Measurements from ENCODE around the gene SLC8A2. TPM values are rescaled to one million over a fixed set of nuclear protein-coding genes. Genes with fewer than 3 reads are reported as not detected.
"Not testable (repeated sequence)": the region's sequence is repeated elsewhere in the genome, so short reads cannot be mapped to it uniquely, and the experiment has no call there.

SLC8A2 gene
- total RNA-seq, 2 experiments from 2014 or later: not detected

DNA sequence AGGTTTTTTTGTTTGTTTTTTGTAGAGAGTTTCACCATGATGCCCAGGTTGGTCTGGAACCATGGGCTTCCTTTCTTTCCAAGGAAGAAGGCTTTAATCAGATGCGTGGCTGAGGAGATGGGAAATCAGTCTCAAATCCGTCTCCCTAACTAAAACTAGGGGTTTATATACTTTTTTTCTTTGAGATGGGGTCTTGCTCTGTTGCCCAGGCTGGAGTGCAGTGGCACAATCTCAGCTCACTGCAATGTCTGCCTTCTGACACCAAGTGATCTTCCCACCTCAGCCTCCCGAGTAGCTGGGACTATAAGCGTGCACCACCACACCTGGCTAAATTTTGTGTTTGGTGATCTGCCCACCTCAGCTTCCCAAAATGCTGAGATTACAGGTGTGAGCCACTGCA lies 87.2 kb downstream of the SLC8A2 start:
- Mint-ChIP-seq H3K4me1 (peaks cover 21% of the 10 kb centered on the region), H3K36me3 (ENCODE audit: low read depth) (peaks cover 13% of the 10 kb centered on the region)
- H3K4me3 Mint-ChIP-seq, H3K27ac Mint-ChIP-seq, CTCF ChIA-PET, H3K27me3 Mint-ChIP-seq, H3K9me3 Mint-ChIP-seq, DNase-seq: not testable (repeated sequence)
- POLR2A ChIA-PET: interaction anchor here (0.6 kb wide), 1 partner anchor 53 kb away, joined by 4 read pairs; no protein-coding TSS in a partner anchor

DNA sequence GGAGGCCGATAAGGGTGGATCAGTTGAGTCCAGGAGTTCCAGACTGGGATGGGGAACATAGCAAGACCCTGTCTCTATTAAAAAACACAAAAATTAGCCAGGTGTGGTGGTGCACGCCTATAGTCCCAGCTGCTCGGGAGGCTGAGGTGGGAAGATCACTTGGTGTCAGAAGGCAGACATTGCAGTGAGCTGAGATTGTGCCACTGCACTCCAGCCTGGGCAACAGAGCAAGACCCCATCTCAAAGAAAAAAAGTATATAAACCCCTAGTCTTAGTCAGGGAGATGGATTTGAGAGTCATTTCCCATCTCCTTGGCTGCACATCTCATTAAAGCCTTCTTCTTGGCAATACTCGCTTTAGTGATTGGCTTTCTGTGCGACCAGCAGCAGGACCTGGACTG lies 87.8 kb downstream of the SLC8A2 start:
- DNase-seq, H3K9me3 Mint-ChIP-seq, H3K27me3 Mint-ChIP-seq, H3K27ac Mint-ChIP-seq, H3K4me3 Mint-ChIP-seq: not testable (repeated sequence)
- CTCF ChIA-PET: interaction anchor here (2.0 kb wide), 1 partner anchor 7 kb away, joined by 6 read pairs; no protein-coding TSS in a partner anchor
- H3K4me1 Mint-ChIP-seq: peaks cover 18% of the 10 kb centered on the region
- H3K36me3 Mint-ChIP-seq (ENCODE audit: low read depth): peaks cover 13% of the 10 kb centered on the region
- POLR2A ChIA-PET: interaction anchor here (0.6 kb wide), 1 partner anchor 54 kb away, joined by 4 read pairs; no protein-coding TSS in a partner anchor

- ChIA-PET POLR2A (no interaction called here), CTCF (interaction anchor here (2.0 kb wide), 1 partner anchor 9 kb away, joined by 6 read pairs; no protein-coding TSS in a partner anchor)
- DNase-seq: peak; percentile 30
- Mint-ChIP-seq H3K9me3 (no peaks in the 10 kb centered on the region), H3K27me3 (no peaks in the 10 kb centered on the region), H3K36me3 (ENCODE audit: low read depth) (peaks cover 15% of the 10 kb centered on the region), H3K4me3 (no peak overlapping the region), H3K27ac (peak overlapping the region; percentile 76), H3K4me1 (peaks cover 18% of the 10 kb centered on the region)
Observed at GRCh38 chr19:47381653-47382279, 89.9 kb downstream of the SLC8A2 start.

- H3K9me3 Mint-ChIP-seq: no peaks in the 10 kb centered on the region
Observed at GRCh38 chr19:47381121-47381520, 90.6 kb downstream of the SLC8A2 start.

DNA sequence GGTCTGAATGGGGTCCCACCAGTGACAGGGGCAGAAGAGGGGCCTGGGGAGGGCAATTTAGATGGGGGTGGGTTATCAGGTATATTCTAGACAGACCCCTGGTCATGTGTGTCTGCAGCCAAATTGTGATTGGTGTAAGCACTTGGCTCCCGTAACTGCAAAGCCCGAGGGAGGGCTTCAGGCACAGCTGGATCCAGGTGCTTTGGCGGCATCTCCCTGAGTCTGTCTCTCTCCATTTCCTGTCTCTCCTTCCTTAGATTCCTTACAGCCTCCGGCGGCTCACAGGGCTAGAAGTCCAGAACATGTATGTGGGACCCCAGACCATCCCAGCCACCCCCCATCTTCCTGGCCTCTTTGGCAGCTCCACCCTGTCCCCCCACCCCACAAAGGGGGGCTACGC lies 91.1 kb downstream of the SLC8A2 start:
- ChIA-PET CTCF (no interaction called here), POLR2A (no interaction called here)
- Mint-ChIP-seq H3K4me1 (peaks cover 18% of the 10 kb centered on the region), H3K27me3 (no peaks in the 10 kb centered on the region), H3K9me3 (no peaks in the 10 kb centered on the region), H3K27ac (no peak overlapping the region), H3K36me3 (ENCODE audit: low read depth) (peaks cover 17% of the 10 kb centered on the region), H3K4me3 (no peak overlapping the region)
- DNase-seq: no peak

More at GRCh38 chr19:47381121-47381520, 90.6 kb downstream of the SLC8A2 start:
- peaks cover 18% of the 10 kb centered on the region for H3K4me1 Mint-ChIP-seq
- no peaks in the 10 kb centered on the region for H3K27me3 Mint-ChIP-seq
- H3K36me3 Mint-ChIP-seq (ENCODE audit: low read depth): peaks cover 17% of the 10 kb centered on the region
- CTCF ChIA-PET: no interaction called here
- H3K27ac Mint-ChIP-seq: no peak overlapping the region
- POLR2A ChIA-PET: no interaction called here
- DNase-seq: no peak
- H3K4me3 Mint-ChIP-seq: no peak overlapping the region

GRCh38 chr19:47379381-47379938 lies 92.2 kb downstream of the SLC8A2 start:
- DNase-seq: no peak
- ChIA-PET CTCF (no interaction called here), POLR2A (no interaction called here)
- Mint-ChIP-seq H3K4me3 (no peak overlapping the region), H3K9me3 (no peaks in the 10 kb centered on the region), H3K36me3 (ENCODE audit: low read depth) (peaks cover 17% of the 10 kb centered on the region), H3K27me3 (no peaks in the 10 kb centered on the region), H3K4me1 (peaks cover 18% of the 10 kb centered on the region), H3K27ac (no peak overlapping the region)

GRCh38 chr19:47378246-47378645 lies 93.4 kb downstream of the SLC8A2 start:
- DNase-seq: no peak
- H3K4me3 Mint-ChIP-seq: no peak overlapping the region
- H3K4me1 Mint-ChIP-seq: peaks cover 15% of the 10 kb centered on the region
- ChIA-PET POLR2A (no interaction called here), CTCF (interaction anchor here (1.6 kb wide), 1 partner anchor 13 kb away, joined by 4 read pairs; no protein-coding TSS in a partner anchor)
- H3K9me3 Mint-ChIP-seq: no peaks in the 10 kb centered on the region
- H3K27ac Mint-ChIP-seq: no peak overlapping the region
- no peaks in the 10 kb centered on the region for H3K27me3 Mint-ChIP-seq
- H3K36me3 Mint-ChIP-seq (ENCODE audit: low read depth): peaks cover 17% of the 10 kb centered on the region

Other genes starting within 250 kb of the SLC8A2 start
- 10 to 100 TPM; 12.8 to 19.0 TPM for gene BBC3, start 240.7 kb downstream of the SLC8A2 start, total RNA-seq
- gene CCDC9, start 215.4 kb downstream of the SLC8A2 start, total RNA-seq: 10 to 100 TPM; 20.4 to 24.1 TPM
- gene INAFM1, start 197.0 kb downstream of the SLC8A2 start, total RNA-seq: 10 to 100 TPM; 12.8 to 14.9 TPM
- 1 to 10 TPM; 1.0 to 1.2 TPM for gene C5AR1, start 162.0 kb downstream of the SLC8A2 start, total RNA-seq
- under 1 TPM; 0.25 to 0.37 TPM for gene C5AR2, start 139.7 kb downstream of the SLC8A2 start, total RNA-seq
- 10 to 100 TPM; 13.0 TPM for gene DHX34, start 122.6 kb downstream of the SLC8A2 start, total RNA-seq
- not detected for gene MEIS3, start 52.4 kb downstream of the SLC8A2 start, total RNA-seq
- 10 to 100 TPM; 12.5 to 14.1 TPM for gene KPTN, start 12.3 kb upstream of the SLC8A2 start, total RNA-seq
- gene NAPA, start 43.2 kb upstream of the SLC8A2 start, total RNA-seq: 100 to 1,000 TPM; 121 to 133 TPM
- gene ZNF541, start 101.3 kb upstream of the SLC8A2 start, total RNA-seq: under 1 TPM; 0.35 to 0.40 TPM
- gene BICRA, start 137.2 kb upstream of the SLC8A2 start, total RNA-seq: 10 to 100 TPM; 23.3 to 25.5 TPM
- not detected for gene EHD2, start 241.5 kb upstream of the SLC8A2 start, total RNA-seq

All from activated CD4-positive, alpha-beta T cell treated with anti-CD3 and anti-CD28 coated beads, Interleukin-2, amount 10 ng/mL, durations not matched to agents 7 days and 5 days (primary cell).